ENCODE results near the gene AKAP13. TPM values are rescaled to one million over a fixed set of nuclear protein-coding genes. Genes with fewer than 3 reads are reported as not detected.

The AKAP13 gene
- total RNA-seq, 1 donor from 2014 or later, result 443 TPM

DNA sequence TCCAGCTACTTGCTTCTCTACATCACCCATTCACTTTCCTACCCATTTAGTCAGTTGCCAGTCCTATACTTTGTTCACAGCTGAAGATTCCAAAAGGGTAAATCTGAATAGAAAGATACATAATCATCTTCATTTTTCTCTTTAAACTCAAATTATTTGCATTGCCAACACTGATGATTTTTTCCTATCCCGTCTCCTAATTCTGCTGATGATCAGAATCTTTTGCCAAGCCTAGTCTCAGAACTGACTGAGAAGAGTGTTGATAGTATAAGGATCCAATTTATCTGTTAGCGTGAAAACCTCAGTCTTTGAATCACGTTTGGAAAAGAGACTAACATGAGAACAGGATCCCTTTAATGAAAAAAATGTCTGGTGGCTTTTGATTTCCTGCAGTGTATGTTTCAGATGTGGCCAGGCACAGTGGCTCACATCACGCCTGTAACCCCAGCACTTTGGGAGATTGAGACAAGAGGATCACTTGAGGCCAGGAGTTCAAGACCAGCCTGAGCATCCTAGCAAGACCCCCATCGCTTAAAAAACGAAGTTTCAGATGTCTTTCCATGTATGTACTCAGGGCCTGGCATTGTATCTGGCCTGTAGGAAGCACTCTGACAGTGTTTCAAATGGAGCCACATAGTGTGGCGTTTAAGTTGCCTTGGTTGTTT, 244.9 kb downstream of the AKAP13 start:
- Histone ChIP-seq H3K4me1 (peaks cover 95% of the 10 kb centered on the region), H3K4me3 (no peak overlapping the region), H3K36me3 (peaks cover 29% of the 10 kb centered on the region), H3K27me3 (ENCODE audit: low read depth) (no peaks in the 10 kb centered on the region), H3K9me3 (no peaks in the 10 kb centered on the region), H3K27ac (peak overlapping the region; percentile 70)
- peak in 1 of 2 donors; percentile 1 for ATAC-seq
- intact Hi-C loops (cut with DNase I), result no loop called here
- no peak for DNase-seq
- TF ChIP-seq, protein P1, sequence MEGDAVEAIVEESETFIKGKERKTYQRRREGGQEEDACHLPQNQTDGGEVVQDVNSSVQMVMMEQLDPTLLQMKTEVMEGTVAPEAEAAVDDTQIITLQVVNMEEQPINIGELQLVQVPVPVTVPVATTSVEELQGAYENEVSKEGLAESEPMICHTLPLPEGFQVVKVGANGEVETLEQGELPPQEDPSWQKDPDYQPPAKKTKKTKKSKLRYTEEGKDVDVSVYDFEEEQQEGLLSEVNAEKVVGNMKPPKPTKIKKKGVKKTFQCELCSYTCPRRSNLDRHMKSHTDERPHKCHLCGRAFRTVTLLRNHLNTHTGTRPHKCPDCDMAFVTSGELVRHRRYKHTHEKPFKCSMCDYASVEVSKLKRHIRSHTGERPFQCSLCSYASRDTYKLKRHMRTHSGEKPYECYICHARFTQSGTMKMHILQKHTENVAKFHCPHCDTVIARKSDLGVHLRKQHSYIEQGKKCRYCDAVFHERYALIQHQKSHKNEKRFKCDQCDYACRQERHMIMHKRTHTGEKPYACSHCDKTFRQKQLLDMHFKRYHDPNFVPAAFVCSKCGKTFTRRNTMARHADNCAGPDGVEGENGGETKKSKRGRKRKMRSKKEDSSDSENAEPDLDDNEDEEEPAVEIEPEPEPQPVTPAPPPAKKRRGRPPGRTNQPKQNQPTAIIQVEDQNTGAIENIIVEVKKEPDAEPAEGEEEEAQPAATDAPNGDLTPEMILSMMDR (IDR thresholded peaks at IDR 0.05), result no peak

DNA sequence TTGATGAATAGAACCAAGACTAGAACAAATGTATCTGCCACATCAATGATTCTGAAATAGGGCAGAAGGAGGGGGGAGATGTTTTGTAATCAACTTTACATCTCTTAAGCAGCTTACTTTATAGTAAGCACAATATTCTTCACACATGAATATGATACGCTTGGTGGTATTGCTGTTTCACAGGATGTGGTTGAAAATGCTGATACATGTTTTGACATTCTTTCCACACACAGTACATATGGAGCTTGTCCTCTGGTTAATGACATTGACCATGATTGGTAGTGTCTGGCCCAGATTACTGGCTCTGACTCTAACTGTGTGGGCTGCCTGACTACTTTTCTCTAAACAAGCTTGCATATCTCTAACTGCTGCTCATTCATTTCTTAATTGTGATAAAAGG, 245.5 kb downstream of the AKAP13 start:
- H3K36me3 ChIP-seq, result peaks cover 29% of the 10 kb centered on the region
- H3K27me3 ChIP-seq (ENCODE audit: low read depth), result no peaks in the 10 kb centered on the region
- DNase-seq (no peak), ATAC-seq (peak; percentile 43 to 61)
- TF ChIP-seq, protein P1 (IDR thresholded peaks at IDR 0.05), result no peak
- peak overlapping the region; percentile 70 for H3K27ac ChIP-seq
- no peaks in the 10 kb centered on the region for H3K9me3 ChIP-seq
- intact Hi-C loops (cut with DNase I), result no loop called here
- no peak overlapping the region for H3K4me3 ChIP-seq
- peaks cover 95% of the 10 kb centered on the region for H3K4me1 ChIP-seq

DNA sequence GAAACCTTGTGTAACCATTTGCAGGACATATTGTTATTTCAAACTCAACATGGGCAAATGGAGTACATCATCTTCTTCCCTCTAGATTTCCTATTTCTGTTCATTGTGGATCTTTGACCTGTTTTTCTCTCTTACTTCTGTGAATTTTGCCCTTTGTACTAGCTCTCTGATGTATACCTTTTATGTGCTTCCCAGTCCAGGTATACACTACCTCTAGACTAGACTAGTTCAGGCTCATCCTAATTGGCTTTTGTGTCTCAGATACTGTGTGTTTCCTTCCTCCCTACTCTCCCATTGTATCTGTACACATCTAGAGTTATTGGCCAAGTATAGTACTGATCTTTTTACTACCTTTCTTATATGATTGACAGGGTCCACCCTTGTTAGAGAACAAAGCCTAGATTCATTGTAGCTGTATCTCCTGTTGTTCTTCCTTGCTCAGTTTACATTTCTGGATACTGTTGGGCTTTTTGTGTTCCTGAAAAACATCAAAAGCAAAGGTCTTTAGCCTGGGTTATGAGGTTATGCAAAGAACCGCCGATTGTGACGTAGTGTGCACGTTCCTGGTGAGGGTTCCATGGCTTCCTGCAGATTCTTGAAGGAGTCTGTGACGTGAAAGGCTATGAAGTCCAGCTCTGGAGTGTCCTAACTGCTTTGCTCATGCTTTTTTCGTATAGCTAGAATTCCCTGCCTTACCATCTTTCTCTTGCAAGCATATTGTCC, 247.0 kb downstream of the AKAP13 start:
- H3K4me1 ChIP-seq, result peaks cover 93% of the 10 kb centered on the region
- intact Hi-C loops (cut with DNase I), result no loop called here
- ATAC-seq (peak in 1 of 2 donors; percentile 11), DNase-seq (no peak)
- peaks cover 29% of the 10 kb centered on the region for H3K36me3 ChIP-seq
- no peaks in the 10 kb centered on the region for H3K27me3 ChIP-seq (ENCODE audit: low read depth)
- H3K9me3 ChIP-seq, result no peaks in the 10 kb centered on the region
- H3K4me3 ChIP-seq, result no peak overlapping the region
- H3K27ac ChIP-seq, result peak overlapping the region; percentile 70
- TF ChIP-seq, protein P1 (IDR thresholded peaks at IDR 0.05), result no peak

DNA sequence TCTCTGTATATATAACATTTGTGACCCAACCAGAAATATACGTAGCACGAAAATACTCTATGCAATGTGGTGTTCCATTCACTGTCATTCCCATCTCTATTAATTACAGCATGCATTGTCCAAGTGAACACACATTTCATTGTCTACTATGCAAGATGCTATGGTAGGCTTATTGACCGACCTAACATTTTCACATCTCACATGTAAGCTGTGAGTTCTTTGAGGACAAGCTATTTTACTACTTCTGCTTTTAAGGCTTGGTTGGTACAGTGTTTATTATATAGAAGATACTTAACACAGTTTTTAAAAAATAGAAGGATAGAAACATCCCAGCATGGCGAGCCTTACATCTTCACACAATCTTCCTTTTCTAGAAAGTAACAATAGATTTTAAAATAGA, 249.9 kb downstream of the AKAP13 start:
- intact Hi-C loops (cut with DNase I), result no loop called here
- Histone ChIP-seq H3K4me3 (no peak overlapping the region), H3K27ac (no peak overlapping the region), H3K9me3 (no peaks in the 10 kb centered on the region), H3K4me1 (peaks cover 80% of the 10 kb centered on the region), H3K27me3 (ENCODE audit: low read depth) (no peaks in the 10 kb centered on the region), H3K36me3 (peaks cover 29% of the 10 kb centered on the region)
- TF ChIP-seq, protein P1 (IDR thresholded peaks at IDR 0.05), result no peak
- DNase-seq, result no peak
- ATAC-seq, result no peak

DNA sequence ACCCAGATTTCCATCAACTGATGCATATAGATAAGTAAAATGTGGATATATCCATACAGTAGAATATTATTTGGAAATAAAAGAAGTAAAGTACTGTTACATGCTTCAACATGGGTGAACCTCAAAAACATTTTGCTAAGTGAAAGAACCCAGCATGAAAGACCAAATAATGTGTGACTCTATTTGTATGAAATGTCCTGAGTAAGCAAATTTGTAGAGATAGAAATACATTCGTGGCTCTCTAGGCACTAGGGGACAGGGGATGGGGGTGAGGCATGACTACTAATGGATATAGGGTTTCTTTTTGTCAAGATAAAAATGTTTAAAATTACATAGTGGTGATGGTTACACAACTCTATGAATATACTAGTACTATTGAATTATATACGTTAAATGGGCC, 250.6 kb downstream of the AKAP13 start:
- TF ChIP-seq, protein P1 (IDR thresholded peaks at IDR 0.05), result no peak
- Histone ChIP-seq H3K36me3 (peaks cover 22% of the 10 kb centered on the region), H3K9me3 (no peaks in the 10 kb centered on the region), H3K4me1 (peaks cover 73% of the 10 kb centered on the region), H3K27me3 (ENCODE audit: low read depth) (no peaks in the 10 kb centered on the region), H3K27ac (no peak overlapping the region), H3K4me3 (no peak overlapping the region)
- no peak for ATAC-seq
- intact Hi-C loops (cut with DNase I), result no loop called here
- no peak for DNase-seq
